ENCODE results near the gene POU6F2.

DNA sequence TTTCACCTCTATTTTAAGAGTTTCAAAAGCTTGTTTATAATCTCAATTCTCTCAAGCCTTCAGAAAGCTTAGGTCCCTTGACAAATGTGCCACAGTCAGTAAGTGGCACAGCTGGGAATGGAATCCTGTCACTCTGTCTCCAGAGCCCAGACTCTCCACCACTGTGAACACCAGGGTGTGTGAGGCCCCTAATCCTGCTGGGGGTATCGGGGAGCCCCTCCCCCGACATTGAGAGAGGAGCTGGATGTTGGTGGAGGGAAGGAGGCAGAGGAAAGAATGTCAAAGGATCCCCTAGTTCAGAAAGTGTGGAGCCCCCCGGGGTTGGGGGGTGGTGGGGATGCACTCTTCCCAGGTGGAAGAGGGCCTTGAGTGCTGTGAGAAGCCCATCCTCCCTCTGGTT is 454.7 kb downstream of the POU6F2 start:
- TF ChIP-seq, protein P1, sequence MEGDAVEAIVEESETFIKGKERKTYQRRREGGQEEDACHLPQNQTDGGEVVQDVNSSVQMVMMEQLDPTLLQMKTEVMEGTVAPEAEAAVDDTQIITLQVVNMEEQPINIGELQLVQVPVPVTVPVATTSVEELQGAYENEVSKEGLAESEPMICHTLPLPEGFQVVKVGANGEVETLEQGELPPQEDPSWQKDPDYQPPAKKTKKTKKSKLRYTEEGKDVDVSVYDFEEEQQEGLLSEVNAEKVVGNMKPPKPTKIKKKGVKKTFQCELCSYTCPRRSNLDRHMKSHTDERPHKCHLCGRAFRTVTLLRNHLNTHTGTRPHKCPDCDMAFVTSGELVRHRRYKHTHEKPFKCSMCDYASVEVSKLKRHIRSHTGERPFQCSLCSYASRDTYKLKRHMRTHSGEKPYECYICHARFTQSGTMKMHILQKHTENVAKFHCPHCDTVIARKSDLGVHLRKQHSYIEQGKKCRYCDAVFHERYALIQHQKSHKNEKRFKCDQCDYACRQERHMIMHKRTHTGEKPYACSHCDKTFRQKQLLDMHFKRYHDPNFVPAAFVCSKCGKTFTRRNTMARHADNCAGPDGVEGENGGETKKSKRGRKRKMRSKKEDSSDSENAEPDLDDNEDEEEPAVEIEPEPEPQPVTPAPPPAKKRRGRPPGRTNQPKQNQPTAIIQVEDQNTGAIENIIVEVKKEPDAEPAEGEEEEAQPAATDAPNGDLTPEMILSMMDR (IDR thresholded peaks at IDR 0.05): no peak
- TF ChIP-seq POLR2AphosphoS5 (IDR thresholded peaks at IDR 0.05) (no peak), POLR2A (IDR thresholded peaks at IDR 0.05) (no peak)
